Fibroblast of mammary gland (primary cell): ENCODE results near the gene NUMA1.

Experiments used
- DNase-seq: peaks from one replicate; pipeline ENCODE4 v3.0.0-alpha.2; 2010; ENCODE audit warnings: low read depth
- H3K4me3 ChIP-seq: 2 replicates; pipeline ENCODE4 v1.5.1; 2011; ENCODE audit warnings: low read depth, mild to moderate bottlenecking, low read length, moderate library complexity; ENCODE audit not compliant: control insufficient read depth
- CTCF ChIP-seq: conservative IDR thresholded peaks from 2 replicates; pipeline ENCODE4 v1.5.1; 2011; ENCODE audit warnings: low read depth, low read length, inconsistent platforms; ENCODE audit not compliant: control insufficient read depth, insufficient read depth

NUMA1 gene

GRCh38 chr11:72030472-72031045, 49.8 kb downstream of the NUMA1 start:
- no peak for TF ChIP-seq CTCF
- no peak overlapping the region for H3K4me3 ChIP-seq
- no peak for DNase-seq

GRCh38 chr11:72026090-72026489, 54.3 kb downstream of the NUMA1 start:
- no peak overlapping the region for H3K4me3 ChIP-seq
- no peak for TF ChIP-seq CTCF
- DNase-seq: no peak

GRCh38 chr11:72024069-72024754, 56.1 kb downstream of the NUMA1 start:
- no peak for TF ChIP-seq CTCF

GRCh38 chr11:72023335-72023734, 57.0 kb downstream of the NUMA1 start:
- DNase-seq: no peak
- no peak overlapping the region for H3K4me3 ChIP-seq
- no peak for TF ChIP-seq CTCF

More at GRCh38 chr11:72024069-72024754, 56.1 kb downstream of the NUMA1 start:
- H3K4me3 ChIP-seq: no peak overlapping the region
- no peak for DNase-seq

GRCh38 chr11:72018171-72018570, 62.2 kb downstream of the NUMA1 start:
- no peak overlapping the region for H3K4me3 ChIP-seq
- TF ChIP-seq CTCF: no peak
- no peak for DNase-seq

- TF ChIP-seq CTCF: peak; percentile 45
- DNase-seq: peak; percentile 35
Measured at GRCh38 chr11:72015511-72016061, 64.8 kb downstream of the NUMA1 start.

More at GRCh38 chr11:72015511-72016061, 64.8 kb downstream of the NUMA1 start:
- H3K4me3 ChIP-seq: no peak overlapping the region
